Endothelial cell of umbilical vein (primary cell): Measurements from ENCODE around the gene INO80D.

Experiments
- EZH2 ChIP-seq: IDR thresholded peaks from 2 replicates; pipeline ENCODE4 v1.6.1; 2012; ENCODE audit warnings: borderline replicate concordance, low read depth, mild to moderate bottlenecking, moderate library complexity, low read length, inconsistent platforms; ENCODE audit not compliant: severe bottlenecking
- POLR2A ChIP-seq: IDR thresholded peaks from 2 replicates; pipeline ENCODE4 v1.6.1; 2012; ENCODE audit warnings: low read depth, mild to moderate bottlenecking, control low read depth, low read length
- POLR2AphosphoS5 ChIP-seq: IDR thresholded peaks from 2 replicates; pipeline ENCODE4 v1.6.1; 2012; ENCODE audit warnings: low read depth, mild to moderate bottlenecking, control low read depth, low read length, moderate library complexity; ENCODE audit not compliant: insufficient read depth
- TF ChIP-seq, protein P1 (sequence below), 2 donors: IDR thresholded peaks; 1 replicate in 1 of 2; 2 replicates in 1 of 2; pipeline ENCODE4 v1.5.1; 2011; ENCODE audit warnings: low read length in 2 of 2, mild to moderate bottlenecking in 2 of 2, moderate library complexity in 2 of 2, control low read depth in 1 of 2, inconsistent platforms in 1 of 2, low read depth in 1 of 2; ENCODE audit not compliant: insufficient read depth in 1 of 2; ENCODE audit errors: extremely low read depth in 1 of 2

DNA sequence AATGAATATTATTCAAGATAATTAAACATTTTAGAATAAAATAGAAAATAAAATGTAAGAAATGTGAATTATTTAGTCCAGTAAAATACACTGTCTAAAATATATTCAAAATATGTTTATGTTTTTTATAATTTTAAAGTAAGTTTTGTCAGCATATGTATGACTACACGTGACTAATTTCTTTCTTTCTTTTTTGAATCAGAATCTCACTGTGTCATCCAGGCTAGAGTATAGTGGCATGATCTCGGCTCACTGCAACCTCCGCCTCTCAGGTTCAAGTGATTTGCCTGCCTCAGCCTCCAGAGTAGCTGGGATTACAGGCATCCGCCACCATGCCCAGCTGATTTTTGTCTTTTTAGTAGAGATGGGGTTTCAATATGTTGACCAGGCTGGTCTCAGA is 19.1 kb upstream of the INO80D start:
- TF ChIP-seq EZH2 (no peak), POLR2AphosphoS5 (no peak), POLR2A (no peak)
- TF ChIP-seq, protein P1, sequence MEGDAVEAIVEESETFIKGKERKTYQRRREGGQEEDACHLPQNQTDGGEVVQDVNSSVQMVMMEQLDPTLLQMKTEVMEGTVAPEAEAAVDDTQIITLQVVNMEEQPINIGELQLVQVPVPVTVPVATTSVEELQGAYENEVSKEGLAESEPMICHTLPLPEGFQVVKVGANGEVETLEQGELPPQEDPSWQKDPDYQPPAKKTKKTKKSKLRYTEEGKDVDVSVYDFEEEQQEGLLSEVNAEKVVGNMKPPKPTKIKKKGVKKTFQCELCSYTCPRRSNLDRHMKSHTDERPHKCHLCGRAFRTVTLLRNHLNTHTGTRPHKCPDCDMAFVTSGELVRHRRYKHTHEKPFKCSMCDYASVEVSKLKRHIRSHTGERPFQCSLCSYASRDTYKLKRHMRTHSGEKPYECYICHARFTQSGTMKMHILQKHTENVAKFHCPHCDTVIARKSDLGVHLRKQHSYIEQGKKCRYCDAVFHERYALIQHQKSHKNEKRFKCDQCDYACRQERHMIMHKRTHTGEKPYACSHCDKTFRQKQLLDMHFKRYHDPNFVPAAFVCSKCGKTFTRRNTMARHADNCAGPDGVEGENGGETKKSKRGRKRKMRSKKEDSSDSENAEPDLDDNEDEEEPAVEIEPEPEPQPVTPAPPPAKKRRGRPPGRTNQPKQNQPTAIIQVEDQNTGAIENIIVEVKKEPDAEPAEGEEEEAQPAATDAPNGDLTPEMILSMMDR (IDR thresholded peaks at IDR 0.05; ENCODE audit: extremely low read depth in 1 of 2, insufficient read depth in 1 of 2, low read depth in 1 of 2, low read length in 2 of 2) = no peak
